ENCODE measurements around the gene RSPH9.

RSPH9 gene, protein sequence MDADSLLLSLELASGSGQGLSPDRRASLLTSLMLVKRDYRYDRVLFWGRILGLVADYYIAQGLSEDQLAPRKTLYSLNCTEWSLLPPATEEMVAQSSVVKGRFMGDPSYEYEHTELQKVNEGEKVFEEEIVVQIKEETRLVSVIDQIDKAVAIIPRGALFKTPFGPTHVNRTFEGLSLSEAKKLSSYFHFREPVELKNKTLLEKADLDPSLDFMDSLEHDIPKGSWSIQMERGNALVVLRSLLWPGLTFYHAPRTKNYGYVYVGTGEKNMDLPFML

DNA sequence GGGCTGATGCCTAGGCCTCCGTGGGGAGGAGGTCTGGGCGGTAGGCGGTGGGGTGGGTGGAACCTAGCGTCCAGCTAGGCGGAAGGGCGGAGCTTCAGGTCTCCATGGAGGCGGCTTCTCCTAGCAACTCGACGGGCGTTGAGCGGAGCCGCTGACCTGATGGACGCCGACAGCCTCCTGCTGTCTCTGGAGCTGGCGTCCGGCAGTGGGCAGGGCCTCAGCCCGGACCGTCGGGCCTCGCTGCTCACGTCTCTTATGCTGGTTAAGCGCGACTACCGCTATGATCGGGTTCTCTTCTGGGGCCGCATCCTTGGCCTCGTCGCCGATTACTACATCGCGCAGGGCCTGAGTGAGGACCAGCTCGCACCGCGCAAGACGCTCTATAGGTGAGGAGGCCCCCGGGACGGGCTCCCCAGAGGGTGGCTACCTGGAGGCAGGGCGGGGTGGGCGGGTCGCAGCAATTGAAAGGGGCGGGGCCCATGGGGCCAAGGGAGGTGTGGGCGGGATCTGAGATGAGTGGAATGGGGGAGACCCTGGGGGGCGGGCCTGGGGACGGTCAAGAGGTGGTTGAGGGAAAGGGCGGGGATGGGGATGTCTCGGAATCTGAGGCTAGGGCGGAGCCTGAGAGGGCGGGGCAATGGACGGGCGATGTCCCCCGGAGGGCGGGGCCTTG is at the start of gene RSPH9:
Gene RSPH9, plus strand, starts transcription at position 97 of the 673 bp plus-strand sequence. Its CDS starts 63 bp downstream, at position 160.
- no peaks in the 10 kb centered on the region for H3K9me3 ChIP-seq
- H3K4me1 ChIP-seq: no peaks in the 10 kb centered on the region
- DNase-seq (ENCODE audit: low spot score in 2 of 2): no peak
- H3K4me3 ChIP-seq: no peak within 1 kb of the TSS
- in situ Hi-C loops (cut with MboI; ENCODE audit: low sequenced_read_pairs): no loop called here
- no peaks in the 10 kb centered on the region for H3K27me3 ChIP-seq (ENCODE audit: low read depth)
- H3K36me3 ChIP-seq (replicated peaks): peaks cover 18% of the 10 kb centered on the region

DNA sequence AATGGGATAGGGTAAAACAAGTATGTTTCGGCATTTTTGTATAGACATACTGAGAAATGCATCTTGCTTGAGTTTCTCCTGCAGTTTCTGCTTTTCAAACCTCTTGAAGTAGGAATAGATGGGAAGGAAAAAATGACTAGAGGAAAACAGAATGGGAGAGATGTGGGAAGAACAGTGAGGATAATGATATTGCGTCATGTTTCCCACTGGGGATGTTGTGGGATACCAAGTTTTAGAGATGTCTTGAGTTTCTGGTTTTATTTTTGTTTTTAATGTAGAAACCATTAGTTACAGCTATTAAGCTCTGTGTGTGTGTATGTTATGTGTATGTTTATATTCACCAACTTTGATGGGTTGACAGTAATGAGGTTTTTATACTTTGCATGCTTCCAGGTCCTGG is 44.2 kb upstream of the RSPH9 start:
- Histone ChIP-seq H3K36me3 (replicated peaks) (peaks cover 32% of the 10 kb centered on the region), H3K4me1 (no peaks in the 10 kb centered on the region), H3K9me3 (no peaks in the 10 kb centered on the region), H3K4me3 (no peak overlapping the region), H3K27me3 (ENCODE audit: low read depth) (no peaks in the 10 kb centered on the region)
- in situ Hi-C loops (cut with MboI; ENCODE audit: low sequenced_read_pairs): no loop called here
- no peak for DNase-seq (ENCODE audit: low spot score in 2 of 2)

DNA sequence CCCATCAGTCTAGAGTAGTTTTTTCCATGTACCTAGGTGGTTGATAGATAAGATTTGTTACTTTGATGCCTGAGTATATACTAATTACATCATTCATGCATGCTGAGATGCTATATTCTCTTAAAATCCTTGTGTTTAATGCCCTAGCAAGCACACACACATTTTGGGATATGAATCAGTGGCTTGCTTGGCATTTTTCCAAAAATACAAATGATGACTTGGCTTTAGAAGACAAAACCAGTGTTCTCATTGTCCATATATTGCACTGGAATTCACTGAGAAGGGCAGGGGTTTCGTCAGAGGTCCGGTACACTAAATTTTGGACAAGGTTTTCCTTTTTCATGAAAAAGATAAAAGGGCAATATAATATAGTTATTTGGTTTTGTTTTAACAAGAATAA is 40.7 kb upstream of the RSPH9 start:
- Histone ChIP-seq H3K9me3 (no peaks in the 10 kb centered on the region), H3K4me3 (no peak overlapping the region), H3K27me3 (ENCODE audit: low read depth) (no peaks in the 10 kb centered on the region), H3K4me1 (no peaks in the 10 kb centered on the region), H3K36me3 (replicated peaks) (peaks cover 31% of the 10 kb centered on the region)
- DNase-seq (ENCODE audit: low spot score in 2 of 2): no peak
- in situ Hi-C loops (cut with MboI; ENCODE audit: low sequenced_read_pairs): no loop called here

DNA sequence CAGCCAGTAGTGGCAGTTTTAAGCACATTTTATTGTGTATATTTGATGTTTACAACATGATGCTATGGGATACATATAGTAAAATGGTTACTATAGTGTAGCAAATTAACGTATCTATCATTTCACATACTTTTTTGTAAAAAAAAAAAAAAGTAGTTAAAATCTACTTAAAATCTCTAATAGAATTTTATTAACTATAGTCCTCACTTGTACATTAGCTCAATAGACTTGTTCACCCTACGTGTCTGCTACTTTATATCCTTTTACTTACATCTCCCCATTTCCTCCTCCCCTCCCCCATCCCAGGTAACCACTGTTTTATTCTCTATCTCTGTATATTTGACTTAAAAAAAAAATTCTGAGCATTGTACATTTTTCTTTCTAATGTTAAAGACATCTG is 38.8 kb upstream of the RSPH9 start:
- H3K4me3 ChIP-seq: no peak overlapping the region
- no peaks in the 10 kb centered on the region for H3K4me1 ChIP-seq
- in situ Hi-C loops (cut with MboI; ENCODE audit: low sequenced_read_pairs): no loop called here
- no peaks in the 10 kb centered on the region for H3K9me3 ChIP-seq
- DNase-seq (ENCODE audit: low spot score in 2 of 2): no peak
- peaks cover 39% of the 10 kb centered on the region for H3K36me3 ChIP-seq (replicated peaks)
- H3K27me3 ChIP-seq (ENCODE audit: low read depth): no peaks in the 10 kb centered on the region

DNA sequence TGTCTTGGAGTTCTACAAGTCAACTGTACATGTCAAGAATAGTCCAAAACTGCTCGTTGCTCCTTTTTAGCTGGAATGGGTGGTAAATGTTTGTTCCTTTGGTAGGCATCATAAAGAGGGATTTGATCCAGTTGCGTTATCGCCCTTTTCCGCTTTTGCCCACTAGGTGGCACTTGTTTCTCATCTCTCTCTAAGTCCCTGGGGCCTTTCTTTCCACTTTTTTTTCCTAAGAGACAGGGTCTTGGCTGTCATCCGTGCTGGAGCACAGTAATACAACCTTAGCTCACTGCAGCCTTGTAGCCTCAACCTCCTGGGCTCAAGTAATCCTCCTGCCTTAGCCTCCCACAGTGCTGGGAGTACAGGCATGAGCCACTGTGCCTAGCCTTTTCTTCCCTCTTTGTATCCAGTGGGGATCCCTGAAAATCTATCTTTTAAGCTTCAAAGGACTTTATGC is 36.5 kb upstream of the RSPH9 start:
- no peaks in the 10 kb centered on the region for H3K9me3 ChIP-seq
- DNase-seq (ENCODE audit: low spot score in 2 of 2): peak; percentile 67 to 84
- peaks cover 26% of the 10 kb centered on the region for H3K36me3 ChIP-seq (replicated peaks)
- H3K27me3 ChIP-seq (ENCODE audit: low read depth): no peaks in the 10 kb centered on the region
- H3K4me1 ChIP-seq: no peaks in the 10 kb centered on the region
- in situ Hi-C loops (cut with MboI; ENCODE audit: low sequenced_read_pairs): no loop called here
- no peak overlapping the region for H3K4me3 ChIP-seq

DNA sequence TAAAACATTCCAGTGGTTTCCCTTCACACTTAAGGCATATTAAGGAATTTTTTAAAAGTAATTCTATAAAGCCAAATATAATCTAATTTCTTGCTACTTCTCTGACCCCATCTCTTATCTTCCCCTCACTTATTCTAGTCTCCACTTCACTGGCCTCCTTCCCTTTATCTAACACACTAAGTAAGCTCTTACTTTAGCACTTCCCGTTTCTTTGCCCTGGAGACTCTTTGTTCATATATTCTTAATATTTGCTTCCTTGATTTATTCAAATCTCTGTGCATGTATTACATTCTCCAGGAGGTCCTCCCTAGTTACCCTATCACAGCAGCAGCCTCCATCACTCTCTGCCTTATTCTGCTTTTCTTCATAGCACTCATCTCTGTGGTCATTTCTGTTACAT is 36.0 kb upstream of the RSPH9 start:
- Histone ChIP-seq H3K9me3 (no peaks in the 10 kb centered on the region), H3K4me3 (no peak overlapping the region), H3K27me3 (ENCODE audit: low read depth) (no peaks in the 10 kb centered on the region), H3K36me3 (replicated peaks) (peaks cover 25% of the 10 kb centered on the region), H3K4me1 (no peaks in the 10 kb centered on the region)
- in situ Hi-C loops (cut with MboI; ENCODE audit: low sequenced_read_pairs): no loop called here
- no peak for DNase-seq (ENCODE audit: low spot score in 2 of 2)

DNA sequence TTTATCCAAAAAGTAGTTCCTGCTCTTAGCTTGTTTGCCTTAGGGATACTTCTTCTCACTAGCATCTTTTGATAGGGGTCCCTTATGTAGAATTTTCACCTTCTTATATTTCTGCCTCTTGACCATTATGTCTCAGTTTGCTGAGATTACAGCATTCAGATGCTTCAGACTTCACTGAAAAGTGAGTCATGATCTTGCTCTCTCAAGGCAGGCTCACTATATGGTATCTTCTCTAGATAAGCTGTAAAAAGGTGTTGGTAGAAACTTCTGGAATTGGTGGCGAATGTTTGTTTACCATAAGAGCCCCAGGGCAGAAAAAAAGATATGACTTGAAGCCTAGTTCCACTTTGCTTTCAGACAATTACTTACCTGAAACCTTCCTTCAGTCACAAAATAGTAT is 35.4 kb upstream of the RSPH9 start:
- in situ Hi-C loops (cut with MboI; ENCODE audit: low sequenced_read_pairs): no loop called here
- Histone ChIP-seq H3K36me3 (replicated peaks) (peaks cover 25% of the 10 kb centered on the region), H3K9me3 (no peaks in the 10 kb centered on the region), H3K27me3 (ENCODE audit: low read depth) (no peaks in the 10 kb centered on the region), H3K4me1 (no peaks in the 10 kb centered on the region), H3K4me3 (no peak overlapping the region)
- DNase-seq (ENCODE audit: low spot score in 2 of 2): no peak

DNA sequence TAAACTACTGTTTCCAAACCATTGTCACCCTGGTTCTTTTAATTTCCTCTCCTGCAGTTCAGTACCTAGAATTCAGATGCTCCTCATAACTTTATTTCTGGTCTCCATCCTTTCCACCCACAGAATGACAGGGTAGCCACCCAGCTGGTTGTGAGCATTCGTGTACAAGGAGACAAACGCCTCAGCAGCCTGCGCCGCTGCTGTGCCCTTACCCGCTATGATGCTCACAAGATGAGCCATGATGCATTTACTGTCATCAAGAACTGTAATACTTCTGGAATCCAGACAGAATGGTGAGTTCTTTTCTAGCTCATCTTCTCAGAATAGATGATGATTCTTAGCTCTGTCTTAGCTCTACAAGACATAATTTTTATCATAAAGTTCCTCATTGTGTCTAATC is 34.4 kb upstream of the RSPH9 start:
- Histone ChIP-seq H3K36me3 (replicated peaks) (peaks cover 25% of the 10 kb centered on the region), H3K4me1 (no peaks in the 10 kb centered on the region), H3K4me3 (no peak overlapping the region), H3K27me3 (ENCODE audit: low read depth) (no peaks in the 10 kb centered on the region), H3K9me3 (no peaks in the 10 kb centered on the region)
- no peak for DNase-seq (ENCODE audit: low spot score in 2 of 2)
- in situ Hi-C loops (cut with MboI; ENCODE audit: low sequenced_read_pairs): no loop called here

DNA sequence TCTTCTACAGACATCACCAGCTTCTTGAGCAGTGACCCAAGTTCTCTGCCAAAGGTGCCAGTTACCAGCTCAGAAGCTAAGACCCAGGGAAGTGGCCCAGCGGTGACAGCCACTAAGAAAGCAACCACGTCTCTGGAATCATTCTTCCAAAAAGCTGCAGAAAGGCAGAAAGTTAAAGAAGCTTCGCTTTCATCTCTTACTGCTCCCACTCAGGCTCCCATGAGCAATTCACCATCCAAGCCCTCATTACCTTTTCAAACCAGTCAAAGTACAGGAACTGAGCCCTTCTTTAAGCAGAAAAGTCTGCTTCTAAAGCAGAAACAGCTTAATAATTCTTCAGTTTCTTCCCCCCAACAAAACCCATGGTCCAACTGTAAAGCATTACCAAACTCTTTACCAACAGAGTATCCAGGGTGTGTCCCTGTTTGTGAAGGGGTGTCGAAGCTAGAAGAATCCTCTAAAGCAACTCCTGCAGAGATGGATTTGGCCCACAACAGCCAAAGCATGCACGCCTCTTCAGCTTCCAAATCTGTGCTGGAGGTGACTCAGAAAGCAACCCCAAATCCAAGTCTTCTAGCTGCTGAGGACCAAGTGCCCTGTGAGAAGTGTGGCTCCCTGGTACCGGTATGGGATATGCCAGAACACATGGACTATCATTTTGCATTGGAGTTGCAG is 31.0 kb upstream of the RSPH9 start:
- no peak for DNase-seq (ENCODE audit: low spot score in 2 of 2)
- in situ Hi-C loops (cut with MboI; ENCODE audit: low sequenced_read_pairs): no loop called here
- no peaks in the 10 kb centered on the region for H3K27me3 ChIP-seq (ENCODE audit: low read depth)
- H3K4me1 ChIP-seq: no peaks in the 10 kb centered on the region
- no peaks in the 10 kb centered on the region for H3K9me3 ChIP-seq
- H3K4me3 ChIP-seq: no peak overlapping the region
- peaks cover 38% of the 10 kb centered on the region for H3K36me3 ChIP-seq (replicated peaks)

DNA sequence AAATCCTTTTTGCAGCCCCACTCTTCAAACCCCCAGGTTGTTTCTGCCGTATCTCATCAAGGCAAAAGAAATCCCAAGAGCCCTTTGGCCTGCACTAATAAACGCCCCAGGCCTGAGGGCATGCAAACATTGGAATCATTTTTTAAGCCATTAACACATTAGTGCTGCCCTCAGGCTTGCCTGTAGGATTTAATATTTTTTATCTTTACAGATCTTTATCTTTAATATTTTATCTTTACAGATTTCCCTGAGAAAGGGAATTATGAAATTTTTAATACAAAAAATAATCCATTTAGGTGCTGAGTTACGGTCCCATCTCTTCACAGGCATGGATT is 30.5 kb upstream of the RSPH9 start:
- in situ Hi-C loops (cut with MboI; ENCODE audit: low sequenced_read_pairs): no loop called here
- Histone ChIP-seq H3K36me3 (replicated peaks) (peaks cover 37% of the 10 kb centered on the region), H3K27me3 (ENCODE audit: low read depth) (no peaks in the 10 kb centered on the region), H3K4me3 (no peak overlapping the region), H3K9me3 (no peaks in the 10 kb centered on the region), H3K4me1 (no peaks in the 10 kb centered on the region)
- no peak for DNase-seq (ENCODE audit: low spot score in 2 of 2)

DNA sequence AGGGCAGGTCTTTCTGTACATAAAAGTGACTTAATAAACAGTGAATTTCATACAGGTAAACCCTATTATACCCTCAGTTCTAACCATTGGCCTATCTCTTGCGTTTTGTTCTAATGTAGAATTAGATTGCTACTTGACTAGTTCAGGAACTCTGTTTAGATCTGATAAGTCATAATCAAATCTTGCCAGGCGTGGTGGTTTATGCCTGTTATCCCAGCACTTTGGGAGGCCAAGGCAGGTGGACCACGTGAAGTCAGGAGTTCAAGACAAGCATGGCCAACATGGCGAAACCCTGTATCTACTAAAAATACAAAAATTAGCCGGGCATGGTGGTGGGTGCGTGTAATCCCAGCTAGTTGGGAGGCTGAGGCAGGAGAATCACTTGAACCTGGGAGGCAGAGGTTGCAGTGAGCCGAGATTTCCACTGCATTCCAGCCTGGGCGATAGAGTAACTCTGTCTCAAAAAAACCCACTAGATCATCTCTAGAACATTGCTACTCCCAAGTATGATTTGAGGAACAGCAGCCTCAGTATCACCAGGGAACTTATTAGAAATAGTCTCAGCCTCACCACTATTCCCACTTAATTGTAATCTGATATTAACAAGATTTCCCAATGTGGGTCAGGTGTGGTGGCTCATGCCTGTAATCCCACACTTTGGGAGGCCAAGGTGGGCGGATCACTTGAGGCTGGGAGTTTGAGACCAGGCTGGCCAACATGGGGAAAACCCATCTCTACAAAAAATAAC is 27.9 kb upstream of the RSPH9 start:
- no peak for DNase-seq (ENCODE audit: low spot score in 2 of 2)
- Histone ChIP-seq H3K9me3 (no peaks in the 10 kb centered on the region), H3K27me3 (ENCODE audit: low read depth) (no peaks in the 10 kb centered on the region), H3K4me1 (no peaks in the 10 kb centered on the region), H3K36me3 (replicated peaks) (peaks cover 50% of the 10 kb centered on the region), H3K4me3 (no peak overlapping the region)
- in situ Hi-C loops (cut with MboI; ENCODE audit: low sequenced_read_pairs): no loop called here

DNA sequence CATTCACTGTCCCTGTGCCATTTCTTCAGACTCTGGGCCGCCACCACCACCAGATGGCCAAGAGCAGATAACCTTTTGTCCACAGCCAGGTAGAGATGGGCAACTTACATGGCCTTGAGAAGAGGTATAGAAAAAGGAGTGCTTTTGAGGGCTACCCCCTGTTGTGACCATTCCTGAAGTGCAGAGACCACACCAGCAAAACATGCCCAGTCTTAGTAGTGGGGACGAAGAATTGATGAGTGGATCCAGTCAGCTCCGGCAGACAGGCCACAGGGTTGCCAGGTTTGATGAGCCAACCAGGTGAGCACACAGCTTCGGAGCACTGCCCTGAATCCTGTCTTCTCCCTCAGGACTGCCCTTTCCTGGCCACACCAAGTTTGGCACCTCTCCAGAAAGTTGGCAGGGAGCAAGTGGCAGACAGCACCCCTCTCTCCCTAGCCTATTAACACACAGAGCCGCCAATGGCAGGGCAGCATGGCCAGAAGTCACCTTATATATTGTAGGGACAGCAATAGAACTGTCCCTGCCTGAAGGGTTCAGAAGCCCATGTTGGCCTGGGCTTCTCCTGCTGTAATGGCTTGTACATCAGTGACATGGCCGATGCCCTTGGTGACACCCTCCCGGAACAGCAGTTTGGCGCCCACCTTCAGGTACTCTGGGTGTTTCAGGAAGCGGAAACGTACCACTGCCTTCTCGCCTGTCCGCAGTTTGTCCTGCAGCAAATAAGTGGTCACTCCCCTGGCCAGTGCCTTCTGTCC is 23.6 kb upstream of the RSPH9 start:
- no peaks in the 10 kb centered on the region for H3K9me3 ChIP-seq
- no peaks in the 10 kb centered on the region for H3K4me1 ChIP-seq
- H3K4me3 ChIP-seq: no peak overlapping the region
- in situ Hi-C loops (cut with MboI; ENCODE audit: low sequenced_read_pairs): no loop called here
- peaks cover 83% of the 10 kb centered on the region for H3K36me3 ChIP-seq (replicated peaks)
- no peak for DNase-seq (ENCODE audit: low spot score in 2 of 2)
- H3K27me3 ChIP-seq (ENCODE audit: low read depth): no peaks in the 10 kb centered on the region

DNA sequence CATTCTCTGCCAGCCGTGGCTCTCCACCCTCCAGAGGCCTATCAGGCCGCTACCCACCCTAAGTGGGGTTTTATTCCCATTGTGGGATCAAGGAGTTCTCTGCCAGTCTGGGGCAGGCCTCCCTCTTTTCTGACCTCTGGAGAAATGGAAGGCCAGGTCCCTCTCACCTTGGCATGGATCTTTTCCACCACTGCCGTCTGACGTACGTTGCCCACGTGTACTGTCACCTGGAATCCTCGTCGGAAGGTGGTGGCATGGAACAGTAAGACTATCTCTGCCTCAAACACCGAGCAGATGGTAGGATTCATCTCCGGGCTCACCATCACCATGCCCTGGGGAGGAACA is 23.0 kb upstream of the RSPH9 start:
- in situ Hi-C loops (cut with MboI; ENCODE audit: low sequenced_read_pairs): no loop called here
- Histone ChIP-seq H3K27me3 (ENCODE audit: low read depth) (no peaks in the 10 kb centered on the region), H3K36me3 (replicated peaks) (peaks cover 82% of the 10 kb centered on the region), H3K4me1 (no peaks in the 10 kb centered on the region), H3K9me3 (no peaks in the 10 kb centered on the region), H3K4me3 (no peak overlapping the region)
- no peak for DNase-seq (ENCODE audit: low spot score in 2 of 2)
